ENCODE measurements around the gene FBN2.

- no peak for TF ChIP-seq GATA2 (IDR thresholded peaks at IDR 0.05; ENCODE audit: low read depth, low read length)
- TF ChIP-seq GATA3 (IDR thresholded peaks at IDR 0.05; ENCODE audit: low read depth, low read length), result no peak
Observed at GRCh38 chr5:128572930-128573319, 34.9 kb upstream of the FBN2 start.

All from SH-SY5Y (cell line).